ENCODE results near the gene VAMP2. TPM values are rescaled to one million over a fixed set of nuclear protein-coding genes. Genes with fewer than 3 reads are reported as not detected.

The VAMP2 gene
- total and polyA plus RNA-seq, 7 experiments from 2014 or later = 75.0 to 256 (median 209) TPM

DNA sequence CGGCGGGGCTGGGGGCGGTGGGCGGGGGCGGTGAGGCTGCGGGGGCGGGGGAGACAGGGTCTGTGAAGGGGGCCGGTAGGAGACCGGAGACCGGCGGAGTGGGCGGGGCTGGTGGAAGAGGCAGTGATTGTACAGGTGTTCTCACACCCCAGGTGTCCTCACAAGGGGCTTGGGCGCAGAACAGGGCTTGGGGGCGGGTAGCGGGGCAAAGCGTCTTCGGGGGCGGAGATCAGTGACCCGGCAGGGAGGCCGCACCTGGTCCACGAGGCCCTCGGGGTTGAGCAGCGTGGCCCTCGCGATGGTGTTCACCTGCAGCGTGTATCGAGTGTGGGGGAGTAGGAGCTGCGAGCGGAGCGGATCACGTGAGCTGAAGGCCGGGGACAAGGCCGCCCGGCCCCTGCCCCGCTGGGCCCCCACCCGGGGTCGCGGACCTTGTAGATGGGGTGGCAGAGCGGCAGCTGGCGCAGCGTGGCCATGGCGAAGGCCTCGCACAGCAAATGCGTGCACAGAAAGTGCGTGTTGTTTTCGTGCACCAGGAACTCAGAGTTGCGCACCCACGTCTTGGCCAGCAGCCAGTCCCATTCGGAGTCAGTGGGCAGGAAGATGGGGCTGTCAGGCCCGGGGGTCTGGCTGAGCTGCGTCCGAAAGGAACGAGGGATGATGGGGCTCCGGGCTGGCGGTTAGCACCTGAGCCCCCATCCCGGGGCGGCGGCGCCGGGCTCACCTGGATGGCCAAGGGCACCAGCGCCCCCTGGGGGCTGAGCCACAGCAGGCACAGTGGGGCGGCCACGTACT is 52.9 kb downstream of the VAMP2 start:
- ChIA-PET CTCF (interaction anchor here (0.6 to 13.2 kb wide), 19 partner anchors 9 to 636 kb away, joined by 3 to 248 read pairs (median 4); partner anchors contain the start of genes ALOX12B and ALOXE3), POLR2A (interaction anchor here (0.5 to 3.8 kb wide), 17 partner anchors 9 to 186 kb away, joined by 3 to 36 read pairs (median 5); partner anchors contain the start of genes ALOXE3, CNTROB, HES7 and SLC25A35)
- no peaks in the 10 kb centered on the region for H3K9me3 ChIP-seq (ENCODE audit: control insufficient read depth in 2 of 3, low read length in 3 of 3)
- H3K27ac ChIP-seq (ENCODE audit: low read depth, low read length) = peak overlapping the region; percentile 42
- Mint-ChIP-seq H3K27ac (peak overlapping the region in 1 of 9 donors; percentile 68), H3K4me1 (peaks cover 0 to 8% (median 5%) of the 10 kb centered on the region in 7 donors), H3K36me3 (no peaks in the 10 kb centered on the region), H3K4me3 (peak overlapping the region; percentile 43 to 81 (median 70)), H3K27me3 (peaks cover 10 to 43% (median 23%) of the 10 kb centered on the region in 5 donors), H3K9me3 (no peaks in the 10 kb centered on the region)
- H3K4me3 ChIP-seq (ENCODE audit: low read length) = peak overlapping the region; percentile 73
- peaks cover 0 to 7% of the 10 kb centered on the region in 2 donors for H3K27me3 ChIP-seq (ENCODE audit: control insufficient read depth in 2 of 2, insufficient read depth in 2 of 2, low read length in 2 of 2)
- DNase-seq (peak; percentile 74 to 94 (median 84)), ATAC-seq (peak; percentile 98)
- peaks cover 0 to 4% of the 10 kb centered on the region in 2 donors for H3K4me1 ChIP-seq (ENCODE audit: control insufficient read depth in 2 of 2, insufficient read depth in 2 of 2, low read length in 2 of 2)
- H3K36me3 ChIP-seq (ENCODE audit: control insufficient read depth in 2 of 3, insufficient read depth in 3 of 3, low read length in 3 of 3) = no peaks in the 10 kb centered on the region
- intact Hi-C loops (cut with micrococcal nuclease) = loop anchor here (1.0 to 2.0 kb wide), 6 partner anchors 8 to 50 kb away; partner anchors contain the start of gene ALOXE3 (in 1 of the 2)

Small RNA genes lying within 50 kb of the gene (microRNA-seq; reads per million reads assigned to microRNA genes)
- gene MIR4521 (ENCODE audit: borderline microRNAs expressed) = 70.5 reads per million, percentile 51 among the genes with 10 or more reads in this experiment
- gene MIR6883 (ENCODE audit: borderline microRNAs expressed) = not detected

Other genes with a start within 250 kb of the VAMP2 start
- gene RNF227, start 246.7 kb downstream of the VAMP2 start, total RNA-seq = 1 to 10 TPM; 2.6 to 8.2 (median 5.5) TPM
- 1 to 10 TPM; 3.2 to 4.9 TPM for gene RNF227, start 246.7 kb downstream of the VAMP2 start, polyA plus RNA-seq
- 10 to 100 TPM in 4 of 5 experiments, 1 to 10 TPM in 1; 9.4 to 18.0 (median 17.5) TPM for gene KCNAB3, start 233.1 kb downstream of the VAMP2 start, total RNA-seq
- under 1 TPM; 0.10 to 0.25 TPM for gene KCNAB3, start 233.1 kb downstream of the VAMP2 start, polyA plus RNA-seq
- 100 to 1,000 TPM in 3 of 5 experiments, 10 to 100 TPM in 2; 71.4 to 216 (median 103) TPM for gene TRAPPC1, start 231.0 kb downstream of the VAMP2 start, total RNA-seq
- gene TRAPPC1, start 231.0 kb downstream of the VAMP2 start, polyA plus RNA-seq = 100 to 1,000 TPM; 227 to 235 TPM
- 10 to 100 TPM; 29.0 to 50.5 (median 33.6) TPM for gene CNTROB, start 230.7 kb downstream of the VAMP2 start, total RNA-seq
- gene CNTROB, start 230.7 kb downstream of the VAMP2 start, polyA plus RNA-seq = 10 to 100 TPM; 10.4 to 16.7 TPM
- under 1 TPM in 3 of 5 experiments, not detected in 2; 0.07 to 0.32 (median 0.20) TPM for gene GUCY2D, start 160.3 kb downstream of the VAMP2 start, total RNA-seq
- under 1 TPM in 1 of 2 donors, not detected in 1; 0.98 TPM for gene GUCY2D, start 160.3 kb downstream of the VAMP2 start, polyA plus RNA-seq
- gene ALOX15B, start 123.9 kb downstream of the VAMP2 start, total RNA-seq = under 1 TPM in 1 of 5 experiments, not detected in 4; 0.61 TPM
- gene ALOX15B, start 123.9 kb downstream of the VAMP2 start, polyA plus RNA-seq = not detected
- 1 to 10 TPM in 2 of 5 experiments, under 1 TPM in 3; 0.44 to 1.1 (median 0.94) TPM for gene ALOX12B, start 75.2 kb downstream of the VAMP2 start, total RNA-seq
- 1 to 10 TPM in 1 of 2 donors, under 1 TPM in 1; 0.78 to 1.0 TPM for gene ALOX12B, start 75.2 kb downstream of the VAMP2 start, polyA plus RNA-seq
- 1 to 10 TPM in 1 of 5 experiments, under 1 TPM in 3, not detected in 1; 0.22 to 1.6 (median 0.75) TPM for gene ALOXE3, start 44.4 kb downstream of the VAMP2 start, total RNA-seq
- 1 to 10 TPM in 1 of 2 donors, under 1 TPM in 1; 0.11 to 1.6 TPM for gene ALOXE3, start 44.4 kb downstream of the VAMP2 start, polyA plus RNA-seq
- gene HES7, start 38.8 kb downstream of the VAMP2 start, total RNA-seq = under 1 TPM; 0.22 to 0.98 (median 0.41) TPM
- gene HES7, start 38.8 kb downstream of the VAMP2 start, polyA plus RNA-seq = not detected
- gene PER1, start 10.5 kb downstream of the VAMP2 start, total RNA-seq = 1,000 to 10,000 TPM in 2 of 5 experiments, 10 to 100 TPM in 3; 40.1 to 1,786 (median 95.0) TPM
- 10 to 100 TPM in 1 of 2 donors, 1 to 10 TPM in 1; 7.9 to 12.1 TPM for gene PER1, start 10.5 kb downstream of the VAMP2 start, polyA plus RNA-seq
- gene TMEM107, start 13.4 kb upstream of the VAMP2 start, total RNA-seq = 10 to 100 TPM; 23.1 to 49.7 (median 26.5) TPM
- 10 to 100 TPM; 40.4 to 45.9 TPM for gene TMEM107, start 13.4 kb upstream of the VAMP2 start, polyA plus RNA-seq
- gene BORCS6, start 27.2 kb upstream of the VAMP2 start, total RNA-seq = 10 to 100 TPM in 3 of 5 experiments, 1 to 10 TPM in 2; 5.4 to 16.1 (median 13.4) TPM
- gene BORCS6, start 27.2 kb upstream of the VAMP2 start, polyA plus RNA-seq = 10 to 100 TPM; 16.7 to 23.7 TPM
- 10 to 100 TPM in 1 of 5 experiments, 1 to 10 TPM in 4; 1.1 to 97.7 (median 1.3) TPM for gene AURKB, start 47.6 kb upstream of the VAMP2 start, total RNA-seq
- not detected for gene AURKB, start 47.6 kb upstream of the VAMP2 start, polyA plus RNA-seq
- gene CTC1, start 85.1 kb upstream of the VAMP2 start, total RNA-seq = 100 to 1,000 TPM; 124 to 366 (median 305) TPM
- 10 to 100 TPM; 25.1 to 32.7 TPM for gene CTC1, start 85.1 kb upstream of the VAMP2 start, polyA plus RNA-seq
- gene PFAS, start 86.3 kb upstream of the VAMP2 start, total RNA-seq = 10 to 100 TPM; 31.6 to 68.9 (median 31.9) TPM
- 10 to 100 TPM; 15.2 to 17.4 TPM for gene PFAS, start 86.3 kb upstream of the VAMP2 start, polyA plus RNA-seq
- 10 to 100 TPM; 26.0 to 46.1 (median 38.9) TPM for gene RANGRF, start 125.7 kb upstream of the VAMP2 start, total RNA-seq
- 10 to 100 TPM; 77.5 to 85.8 TPM for gene RANGRF, start 125.7 kb upstream of the VAMP2 start, polyA plus RNA-seq
- 10 to 100 TPM in 1 of 5 experiments, 1 to 10 TPM in 4; 4.3 to 10.0 (median 7.0) TPM for gene SLC25A35, start 132.5 kb upstream of the VAMP2 start, total RNA-seq
- gene SLC25A35, start 132.5 kb upstream of the VAMP2 start, polyA plus RNA-seq = 1 to 10 TPM in 1 of 2 donors, under 1 TPM in 1; 0.58 to 4.9 TPM
- gene ARHGEF15, start 147.3 kb upstream of the VAMP2 start, total RNA-seq = not detected
- not detected for gene ARHGEF15, start 147.3 kb upstream of the VAMP2 start, polyA plus RNA-seq
- gene ODF4, start 176.9 kb upstream of the VAMP2 start, total RNA-seq = not detected
- gene ODF4, start 176.9 kb upstream of the VAMP2 start, polyA plus RNA-seq = not detected
- gene RPL26, start 220.2 kb upstream of the VAMP2 start, total RNA-seq = 1,000 to 10,000 TPM; 2,029 to 3,298 (median 3,039) TPM
- gene RPL26, start 220.2 kb upstream of the VAMP2 start, polyA plus RNA-seq = 1,000 to 10,000 TPM; 1,965 to 2,128 TPM
- gene RNF222, start 234.9 kb upstream of the VAMP2 start, total RNA-seq = 1 to 10 TPM in 1 of 5 experiments, under 1 TPM in 3, not detected in 1; 0.13 to 1.7 (median 0.52) TPM
- under 1 TPM; 0.16 to 0.35 TPM for gene RNF222, start 234.9 kb upstream of the VAMP2 start, polyA plus RNA-seq